Progenitor cell of endocrine pancreas (in vitro differentiated cells): ENCODE data around the gene SLC5A10. TPM values are rescaled to one million over a fixed set of nuclear protein-coding genes. Genes with fewer than 3 reads are reported as not detected.
"Not testable (repeated sequence)": the region's sequence is repeated elsewhere in the genome, so short reads cannot be mapped to it uniquely, and the experiment has no call there.

Experiments used
- DNase-seq: peaks from one replicate; pipeline ENCODE4 v3.0.0; 2021; ENCODE audit warnings: low spot score; ENCODE audit not compliant: unreplicated experiment
- H3K27ac Mint-ChIP-seq: 2 replicates; pipeline ENCODE4 v1.8.0; 2021; ENCODE audit warnings: mild to moderate bottlenecking, moderate library complexity, mixed read lengths
- H3K27me3 Mint-ChIP-seq: 2 replicates; pipeline ENCODE4 v1.8.0; 2021; ENCODE audit warnings: mixed read lengths
- H3K36me3 Mint-ChIP-seq: 2 replicates; pipeline ENCODE4 v1.8.0; 2022; ENCODE audit warnings: mixed read lengths; ENCODE audit not compliant: insufficient read depth
- H3K4me1 Mint-ChIP-seq: 2 replicates; pipeline ENCODE4 v1.8.0; 2021; ENCODE audit warnings: low read depth, mixed read lengths
- H3K4me3 Mint-ChIP-seq: 2 replicates; pipeline ENCODE4 v1.8.0; 2021; ENCODE audit warnings: low read depth, mild to moderate bottlenecking, moderate library complexity, mixed read lengths
- H3K9me3 Mint-ChIP-seq: 2 replicates; pipeline ENCODE4 v1.8.0; 2021; ENCODE audit warnings: low read depth, mixed read lengths
- CTCF ChIP-seq: fragments of 200-600 bp; sonication (generic); IDR thresholded peaks from one replicate; pipeline ENCODE4 v1.5.0; 2021; ENCODE audit warnings: antibody characterized with exemption, mild to moderate bottlenecking; ENCODE audit not compliant: unreplicated experiment
- total RNA-seq: library from RNA; stranded (reverse); gene quantifications from 2 replicates; pipeline ENCODE4 v1.2.1, GENCODE V29; 2021

SLC5A10 gene
- total RNA-seq, 1 donor from 2014 or later: not detected

DNA sequence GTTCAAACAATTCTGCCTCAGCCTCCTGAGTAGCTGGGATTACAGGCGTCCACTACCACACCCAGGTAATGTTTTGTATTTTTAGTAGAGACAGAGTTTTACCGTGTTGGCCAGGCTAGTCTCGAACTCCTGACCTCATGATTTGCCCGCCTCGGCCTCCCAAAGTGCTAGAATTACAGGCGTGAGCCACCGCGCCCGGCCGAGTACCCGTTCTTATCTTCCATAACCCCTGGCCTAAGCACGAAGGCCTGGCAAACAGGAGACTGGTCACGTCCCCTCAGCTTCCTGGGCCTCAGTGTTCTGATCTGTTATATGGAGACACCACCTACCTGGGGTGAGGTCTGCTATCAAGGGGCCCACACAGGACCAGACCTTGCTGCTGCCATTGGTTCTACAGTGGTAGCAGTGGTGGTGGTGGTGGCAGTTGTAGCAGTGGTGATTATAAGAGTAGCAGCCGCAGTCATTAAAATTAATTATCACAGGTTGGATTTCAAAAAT, 1.3 kb downstream of the SLC5A10 start:
- Mint-ChIP-seq H3K27me3 (peaks cover 5% of the 10 kb centered on the region), H3K27ac (no peak overlapping the region), H3K9me3 (no peaks in the 10 kb centered on the region), H3K4me3 (no peak overlapping the region), H3K36me3 (no peaks in the 10 kb centered on the region), H3K4me1 (peaks cover 10% of the 10 kb centered on the region)
- no peak for DNase-seq
- no peak for TF ChIP-seq CTCF

GRCh38 chr17:18954321-18954720, 2.4 kb downstream of the SLC5A10 start:
- DNase-seq: no peak
- TF ChIP-seq CTCF: no peak
- Mint-ChIP-seq H3K9me3 (no peaks in the 10 kb centered on the region), H3K27me3 (peaks cover 5% of the 10 kb centered on the region), H3K4me3 (no peak overlapping the region), H3K36me3 (no peaks in the 10 kb centered on the region), H3K27ac (no peak overlapping the region), H3K4me1 (peaks cover 10% of the 10 kb centered on the region)

GRCh38 chr17:18955009-18955408, 3.0 kb downstream of the SLC5A10 start:
- no peak overlapping the region for H3K27ac Mint-ChIP-seq
- peaks cover 10% of the 10 kb centered on the region for H3K4me1 Mint-ChIP-seq
- H3K36me3 Mint-ChIP-seq: no peaks in the 10 kb centered on the region
- TF ChIP-seq CTCF: no peak
- peaks cover 5% of the 10 kb centered on the region for H3K27me3 Mint-ChIP-seq
- DNase-seq: no peak
- no peaks in the 10 kb centered on the region for H3K9me3 Mint-ChIP-seq
- no peak overlapping the region for H3K4me3 Mint-ChIP-seq

DNA sequence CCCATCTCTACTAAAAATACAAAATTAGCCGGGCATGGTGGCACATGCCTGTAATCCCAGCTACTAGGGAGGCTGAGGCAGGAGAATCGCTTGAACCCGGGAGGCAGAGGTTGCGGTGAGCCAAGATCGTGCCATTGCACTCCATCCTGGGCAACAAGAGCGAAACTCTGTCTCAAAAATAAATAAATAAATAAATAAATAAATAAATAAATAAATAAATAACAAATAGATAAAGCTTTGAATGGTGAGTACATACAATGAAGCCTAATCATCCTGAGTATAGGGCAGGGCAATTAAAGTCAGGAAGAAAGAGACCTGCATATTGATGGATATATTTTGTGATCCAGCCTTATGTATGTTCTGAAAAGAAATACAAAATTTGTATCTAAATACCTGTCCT, 4.1 kb downstream of the SLC5A10 start:
- not testable (repeated sequence) for H3K4me3 Mint-ChIP-seq, DNase-seq, H3K27me3 Mint-ChIP-seq, H3K27ac Mint-ChIP-seq, H3K9me3 Mint-ChIP-seq, H3K4me1 Mint-ChIP-seq, H3K36me3 Mint-ChIP-seq

DNA sequence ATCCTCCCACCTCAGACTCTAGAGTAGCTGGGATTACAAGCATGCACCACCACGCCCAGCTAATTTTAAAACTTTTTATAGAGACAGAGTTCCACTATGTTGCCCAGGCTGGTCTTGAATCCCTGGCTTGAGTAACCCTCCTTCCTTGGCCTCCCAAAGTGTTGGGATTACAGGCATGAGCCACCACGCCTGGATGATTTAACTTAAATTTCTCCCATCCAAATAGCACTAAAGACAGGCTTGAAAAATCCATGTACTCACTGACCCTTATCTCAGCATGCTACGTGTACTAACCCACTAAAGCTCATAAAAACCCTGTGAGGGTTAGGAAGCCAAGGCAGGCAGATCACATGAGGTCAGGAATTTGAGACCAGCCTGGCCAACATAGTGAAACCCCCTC, 4.6 kb downstream of the SLC5A10 start:
- Mint-ChIP-seq H3K4me1 (peaks cover 3% of the 10 kb centered on the region), H3K4me3 (no peak overlapping the region), H3K27me3 (peaks cover 8% of the 10 kb centered on the region), H3K9me3 (no peaks in the 10 kb centered on the region), H3K36me3 (no peaks in the 10 kb centered on the region), H3K27ac (no peak overlapping the region)
- no peak for DNase-seq
- no peak for TF ChIP-seq CTCF

DNA sequence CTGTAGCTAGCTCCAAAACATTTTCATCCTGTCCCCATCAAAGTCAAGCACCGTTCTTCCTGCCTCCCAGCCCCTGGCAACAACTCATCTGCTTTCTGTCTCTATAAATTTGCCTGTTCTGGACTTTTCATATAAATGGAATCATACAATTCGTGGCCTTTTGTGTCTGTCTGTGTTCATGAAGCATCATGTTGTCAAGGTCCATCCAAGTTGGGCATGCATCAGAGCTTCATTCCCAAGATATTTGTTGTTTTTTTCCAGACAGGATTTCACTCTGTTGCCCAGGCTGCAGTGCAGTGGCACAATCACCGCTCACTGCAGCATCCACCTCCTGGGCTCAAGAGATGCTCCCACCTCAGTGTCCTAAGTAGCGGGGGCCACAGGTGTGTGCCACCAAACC, 5.9 kb downstream of the SLC5A10 start:
- Mint-ChIP-seq H3K36me3 (no peaks in the 10 kb centered on the region), H3K4me3 (no peak overlapping the region), H3K4me1 (peaks cover 3% of the 10 kb centered on the region), H3K9me3 (no peaks in the 10 kb centered on the region), H3K27ac (no peak overlapping the region), H3K27me3 (peaks cover 8% of the 10 kb centered on the region)
- DNase-seq: no peak
- no peak for TF ChIP-seq CTCF
